PC-3 (cell line): ENCODE data around the gene GPR26. TPM values are rescaled to one million over a fixed set of nuclear protein-coding genes. Genes with fewer than 3 reads are reported as not detected.

ENCODE experiments used
- ATAC-seq: fragments of 200-7000 bp; cut with Tn5 transposase; 2 replicates; pipeline ENCODE4 v1.9.1; 2020; ENCODE audit warnings: mild to moderate bottlenecking, moderate library complexity
- BruUV-seq: library from RNA; stranded (reverse); fragments of 400-500 nt; replicated peaks from 2 replicates; lab custom pipeline; 2021; lab: Mats Ljungman, UMichigan
- CTCF ChIA-PET: fragments of 300-600 bp; sonication (Branson Sonifier 250); formaldehyde crosslinking; loops from one replicate; lab custom pipeline; 2022; ENCODE audit warnings: antibody characterized with exemption; lab: Charles Lee
- POLR2A ChIA-PET: fragments of 300-600 bp; sonication (Branson Sonifier 250); formaldehyde crosslinking; loops from one replicate; lab custom pipeline; 2022; ENCODE audit warnings: antibody characterized with exemption; ENCODE audit not compliant: unreplicated experiment; lab: Charles Lee
- DNase-seq: peaks from one replicate; pipeline ENCODE4 v3.0.0-alpha.2; 2015
- H2AFZ ChIP-seq: fragments of 300-600 bp; sonication (generic); 2 replicates; pipeline ENCODE4 v1.6.0; 2016; ENCODE audit warnings: antibody characterized with exemption, low read length
- H3F3A ChIP-seq: fragments of 300-600 bp; sonication (generic); one replicate; pipeline ENCODE4 v1.6.0; 2017; ENCODE audit warnings: antibody characterized with exemption, low read length, control low read depth, mild to moderate bottlenecking; ENCODE audit not compliant: unreplicated experiment
- H3K27ac ChIP-seq: fragments of 300-600 bp; sonication (generic); 2 replicates; pipeline ENCODE4 v1.5.1; 2016; ENCODE audit warnings: mild to moderate bottlenecking, low read length
- H3K27me3 ChIP-seq: fragments of 300-600 bp; sonication (generic); 2 replicates; pipeline ENCODE4 v1.6.1; 2016; ENCODE audit warnings: low read length, mixed read lengths
- H3K36me3 ChIP-seq: fragments of 300-600 bp; sonication (generic); 2 replicates; pipeline ENCODE4 v1.6.1; 2016; ENCODE audit warnings: low read depth, mixed run types, low read length, mixed read lengths
- H3K4me1 ChIP-seq: fragments of 300-600 bp; sonication (generic); 2 replicates; pipeline ENCODE4 v1.5.1; 2016; ENCODE audit warnings: low read length; ENCODE audit not compliant: insufficient read depth
- H3K4me2 ChIP-seq: fragments of 300-600 bp; sonication (generic); 2 replicates; pipeline ENCODE4 v1.6.0; 2016; ENCODE audit warnings: low read length
- H3K4me3 ChIP-seq: fragments of 300-600 bp; sonication (generic); 2 replicates; pipeline ENCODE4 v1.5.1; 2016; ENCODE audit warnings: mild to moderate bottlenecking, low read length, mixed read lengths
- H3K79me2 ChIP-seq: fragments of 300-600 bp; sonication (generic); 2 replicates; pipeline ENCODE4 v1.6.1; 2017; ENCODE audit warnings: low read length, mixed read lengths
- H3K9ac ChIP-seq: fragments of 300-600 bp; sonication (generic); 2 replicates; pipeline ENCODE4 v1.6.0; 2016; ENCODE audit warnings: mild to moderate bottlenecking, low read length
- H3K9me2 ChIP-seq: fragments of 300-600 bp; sonication (generic); replicated peaks from 2 replicates; pipeline ENCODE4 v1.6.1; 2016; ENCODE audit warnings: mixed run types, low read length, mixed read lengths
- H3K9me3 ChIP-seq: fragments of 300-600 bp; sonication (generic); 2 replicates; pipeline ENCODE4 v1.6.1; 2016; ENCODE audit warnings: low read length, mixed read lengths
- H4K20me1 ChIP-seq: fragments of 300-600 bp; sonication (generic); 2 replicates; pipeline ENCODE4 v1.6.1; 2016; ENCODE audit warnings: low read length, mixed read lengths
- CTCF ChIP-seq: fragments of 300-600 bp; sonication (generic); conservative IDR thresholded peaks from 2 replicates; pipeline ENCODE4 v1.5.1; 2017; ENCODE audit warnings: antibody characterized with exemption, low read depth, mild to moderate bottlenecking, low read length
- EZH2 ChIP-seq: fragments of 300-600 bp; sonication (generic); IDR thresholded peaks from one replicate; pipeline ENCODE4 v1.6.1; 2017; ENCODE audit warnings: antibody characterized with exemption, mild to moderate bottlenecking, low read length; ENCODE audit not compliant: unreplicated experiment
- EZH2phosphoT487 ChIP-seq: fragments of 300-600 bp; sonication (generic); IDR thresholded peaks from 2 replicates; pipeline ENCODE4 v1.6.1; 2018; ENCODE audit warnings: mild to moderate bottlenecking, antibody characterized with exemption, low read length, borderline replicate concordance
- intact Hi-C: fragments of 100-400 bp; cut with micrococcal nuclease; formaldehyde crosslinking; loops from 2 replicates; pipeline ENCODE4 v1.9.0; 2023
- total RNA-seq: library from RNA; depleted of rRNA; stranded (reverse); fragments of >200 nt; gene quantifications from 2 replicates; pipeline ENCODE4 v1.2.3, GENCODE V29; 2014

The GPR26 gene
- total RNA-seq, 1 experiment from 2014 or later: not detected

GRCh38 chr10:123633106-123633505 is 33.0 kb upstream of the GPR26 start:
- no peak for TF ChIP-seq CTCF
- no peak for TF ChIP-seq EZH2phosphoT487
- TF ChIP-seq EZH2: no peak
- no peaks in the 10 kb centered on the region for H3K27me3 ChIP-seq
- intact Hi-C loops: no loop called here
- H3K9me3 ChIP-seq: no peaks in the 10 kb centered on the region
- ATAC-seq: no peak
- H3K36me3 ChIP-seq: no peaks in the 10 kb centered on the region
- DNase-seq: peak; percentile 15
- ChIA-PET CTCF (no interaction called here), POLR2A (no interaction called here)
- H2AFZ ChIP-seq: no peak overlapping the region
- H3K4me2 ChIP-seq: no peak overlapping the region
- no peaks in the 10 kb centered on the region for H3K79me2 ChIP-seq
- no peaks in the 10 kb centered on the region for H3K9me2 ChIP-seq
- BruUV-seq: no TSS peak
- peaks cover 6% of the 10 kb centered on the region; the same call in 1 of the 2 replicates for H3K4me1 ChIP-seq
- no peak overlapping the region for H3K4me3 ChIP-seq
- H3K27ac ChIP-seq: no peak overlapping the region
- no peaks in the 10 kb centered on the region for H3F3A ChIP-seq
- no peak overlapping the region for H3K9ac ChIP-seq
- H4K20me1 ChIP-seq: no peaks in the 10 kb centered on the region

- intact Hi-C loops: no loop called here
- CTCF ChIA-PET: no interaction called here
Measured at GRCh38 chr10:123633636-123634035, 32.5 kb upstream of the GPR26 start.

More at GRCh38 chr10:123633636-123634035, 32.5 kb upstream of the GPR26 start:
- H3K36me3 ChIP-seq: no peaks in the 10 kb centered on the region
- H3F3A ChIP-seq: no peaks in the 10 kb centered on the region
- H3K27ac ChIP-seq: no peak overlapping the region
- H3K4me2 ChIP-seq: no peak overlapping the region
- no peaks in the 10 kb centered on the region for H3K79me2 ChIP-seq
- no peak for TF ChIP-seq EZH2phosphoT487
- TF ChIP-seq CTCF: no peak
- no peak for TF ChIP-seq EZH2
- H3K9me3 ChIP-seq: no peaks in the 10 kb centered on the region
- H3K4me1 ChIP-seq: peaks cover 6% of the 10 kb centered on the region; the same call in 1 of the 2 replicates
- H2AFZ ChIP-seq: no peak overlapping the region
- POLR2A ChIA-PET: no interaction called here
- BruUV-seq: no TSS peak
- ATAC-seq: no peak
- no peak for DNase-seq
- H3K9ac ChIP-seq: no peak overlapping the region
- H3K27me3 ChIP-seq: no peaks in the 10 kb centered on the region
- H4K20me1 ChIP-seq: no peaks in the 10 kb centered on the region
- no peaks in the 10 kb centered on the region for H3K9me2 ChIP-seq
- H3K4me3 ChIP-seq: no peak overlapping the region
